CD4-positive, alpha-beta T cell treated with Interleukin-4 for 1 hour (primary cell): ENCODE results near the gene OTOF.
"Not testable (repeated sequence)": the region's sequence is repeated elsewhere in the genome, so short reads cannot be mapped to it uniquely, and the experiment has no call there.

Experiments used
- DNase-seq, 2 donors: peaks; one replicate each; pipeline ENCODE4 v3.0.0-alpha.2; 2020 to 2022

OTOF gene

GRCh38 chr2:26479131-26479788, 1.3 kb upstream of the OTOF start:
- no peak for DNase-seq

GRCh38 chr2:26478366-26478765, 442 bp upstream of the OTOF start:
- DNase-seq: no peak

- no peak for DNase-seq
These were observed 606 bp downstream of the OTOF start for GRCh38 chr2:26477126-26477910.

GRCh38 chr2:26475832-26476501, 2.0 kb downstream of the OTOF start:
- DNase-seq: no peak

- no peak for DNase-seq
These were observed 2.9 kb downstream of the OTOF start for GRCh38 chr2:26475037-26475436.

- no peak for DNase-seq
These were observed 3.6 kb downstream of the OTOF start for GRCh38 chr2:26474261-26474785.

- DNase-seq: no peak
These were observed 4.1 kb downstream of the OTOF start for GRCh38 chr2:26473796-26474195.

- no peak for DNase-seq
These were observed 4.9 kb downstream of the OTOF start for GRCh38 chr2:26472821-26473655.

- no peak for DNase-seq
These were observed 5.9 kb downstream of the OTOF start for GRCh38 chr2:26471766-26472706.

- no peak for DNase-seq
These were observed 6.6 kb downstream of the OTOF start for GRCh38 chr2:26471289-26471688.

- DNase-seq: no peak
These were observed 7.2 kb downstream of the OTOF start for GRCh38 chr2:26470601-26471260.

GRCh38 chr2:26469955-26470354, 8.0 kb downstream of the OTOF start:
- no peak for DNase-seq

- peak; percentile 39 to 56 for DNase-seq
These were observed 8.7 kb downstream of the OTOF start for GRCh38 chr2:26469092-26469710.

GRCh38 chr2:26468544-26468943, 9.4 kb downstream of the OTOF start:
- not testable (repeated sequence) for DNase-seq

GRCh38 chr2:26466662-26467310, 11.1 kb downstream of the OTOF start:
- no peak for DNase-seq

GRCh38 chr2:26465981-26466471, 11.9 kb downstream of the OTOF start:
- no peak for DNase-seq

GRCh38 chr2:26465266-26465925, 12.5 kb downstream of the OTOF start:
- no peak for DNase-seq

GRCh38 chr2:26464390-26465265, 13.3 kb downstream of the OTOF start:
- DNase-seq: no peak
